ENCODE results near the gene FHIT.

FHIT gene

GRCh38 chr3:60238550-60238949 is 1012.7 kb downstream of the FHIT start:
- no peak for TF ChIP-seq POLR2AphosphoS5 (IDR thresholded peaks at IDR 0.05; ENCODE audit: low read depth, low read length)
- no peak for TF ChIP-seq POLR2A (IDR thresholded peaks at IDR 0.05; ENCODE audit: low read depth, low read length)
- TF ChIP-seq TAF1 (IDR thresholded peaks at IDR 0.05; ENCODE audit: borderline replicate concordance, low read depth, low read length): no peak
- FAIRE-seq: no peak
- DNase-seq (ENCODE audit: insufficient read length): no peak

DNA sequence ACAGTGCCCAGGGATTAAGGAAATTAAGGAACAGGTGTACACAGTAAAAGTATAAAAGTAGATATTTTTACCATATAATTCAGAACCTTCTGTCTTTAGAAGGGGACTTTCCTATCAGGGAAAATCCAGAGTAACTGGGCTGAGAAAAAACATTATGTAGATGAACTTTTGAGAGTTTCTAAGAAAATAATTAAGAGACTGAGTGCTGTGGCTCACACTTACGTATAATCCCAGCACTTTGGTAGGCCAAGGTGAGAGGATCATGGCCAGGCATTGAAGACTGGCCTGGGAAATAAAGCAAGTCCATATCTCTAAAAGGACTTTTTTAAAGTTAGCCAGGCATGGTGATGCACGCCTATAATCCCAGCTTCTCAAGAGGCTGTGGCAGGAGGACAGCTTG is 1021.8 kb downstream of the FHIT start:
- TF ChIP-seq TAF1 (IDR thresholded peaks at IDR 0.05; ENCODE audit: borderline replicate concordance, low read depth, low read length) (no peak), POLR2A (IDR thresholded peaks at IDR 0.05; ENCODE audit: low read depth, low read length) (no peak), POLR2AphosphoS5 (IDR thresholded peaks at IDR 0.05; ENCODE audit: low read depth, low read length) (no peak)
- no peak for FAIRE-seq
- DNase-seq (ENCODE audit: insufficient read length): no peak

DNA sequence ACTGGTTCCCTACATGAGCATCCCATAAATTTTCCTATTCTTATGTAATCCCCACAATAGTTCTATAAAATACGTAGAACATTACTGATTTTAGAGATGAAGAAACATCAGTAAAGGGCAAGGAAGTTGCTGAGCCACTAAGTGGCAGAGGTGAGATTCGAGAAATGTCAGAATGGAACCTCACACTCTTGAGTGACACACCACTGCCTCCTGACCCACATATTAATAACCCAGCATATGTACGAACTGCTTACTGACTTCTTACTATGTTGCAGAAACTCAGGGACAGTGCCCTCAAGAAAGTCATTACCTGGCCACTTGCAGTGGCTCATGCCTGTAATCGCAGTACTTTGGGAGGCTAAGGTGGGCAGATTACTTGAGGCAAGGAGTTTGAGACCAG is 1022.4 kb downstream of the FHIT start:
- no peak for FAIRE-seq
- no peak for TF ChIP-seq TAF1 (IDR thresholded peaks at IDR 0.05; ENCODE audit: borderline replicate concordance, low read depth, low read length)
- TF ChIP-seq POLR2AphosphoS5 (IDR thresholded peaks at IDR 0.05; ENCODE audit: low read depth, low read length): no peak
- TF ChIP-seq POLR2A (IDR thresholded peaks at IDR 0.05; ENCODE audit: low read depth, low read length): no peak
- no peak for DNase-seq (ENCODE audit: insufficient read length)

- no peak for TF ChIP-seq POLR2AphosphoS5 (IDR thresholded peaks at IDR 0.05; ENCODE audit: low read depth, low read length)
- TF ChIP-seq TAF1 (IDR thresholded peaks at IDR 0.05; ENCODE audit: borderline replicate concordance, low read depth, low read length): no peak
- no peak for TF ChIP-seq POLR2A (IDR thresholded peaks at IDR 0.05; ENCODE audit: low read depth, low read length)
- DNase-seq (ENCODE audit: insufficient read length) (no peak), FAIRE-seq (no peak)
Observed at GRCh38 chr3:60226912-60227311, 1024.3 kb downstream of the FHIT start.

GRCh38 chr3:60225848-60226247 is 1025.4 kb downstream of the FHIT start:
- DNase-seq (ENCODE audit: insufficient read length) (no peak), FAIRE-seq (no peak)
- no peak for TF ChIP-seq POLR2AphosphoS5 (IDR thresholded peaks at IDR 0.05; ENCODE audit: low read depth, low read length)
- TF ChIP-seq POLR2A (IDR thresholded peaks at IDR 0.05; ENCODE audit: low read depth, low read length): no peak
- no peak for TF ChIP-seq TAF1 (IDR thresholded peaks at IDR 0.05; ENCODE audit: borderline replicate concordance, low read depth, low read length)

DNA sequence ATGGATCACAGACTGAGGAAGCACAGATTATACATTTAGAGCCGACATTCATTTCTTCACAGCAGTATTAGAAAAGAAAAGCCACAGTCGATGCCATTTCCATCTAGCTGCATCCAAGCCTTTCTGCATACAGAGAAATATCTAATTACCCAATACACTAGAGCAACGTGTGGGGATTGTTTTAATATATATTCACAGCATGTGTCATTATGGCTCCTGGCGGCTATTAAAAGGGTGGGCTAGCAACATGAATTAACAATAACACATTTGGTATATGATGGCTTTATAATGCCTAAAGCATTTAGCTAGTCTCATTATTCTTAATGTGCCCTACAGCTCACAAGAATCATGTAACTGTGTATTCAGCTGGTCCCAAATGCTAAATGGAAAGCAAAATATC is 1030.5 kb downstream of the FHIT start:
- TF ChIP-seq POLR2AphosphoS5 (IDR thresholded peaks at IDR 0.05; ENCODE audit: low read depth, low read length): no peak
- TF ChIP-seq TAF1 (IDR thresholded peaks at IDR 0.05; ENCODE audit: borderline replicate concordance, low read depth, low read length): no peak
- no peak for TF ChIP-seq POLR2A (IDR thresholded peaks at IDR 0.05; ENCODE audit: low read depth, low read length)
- FAIRE-seq (no peak), DNase-seq (ENCODE audit: insufficient read length) (no peak)

DNA sequence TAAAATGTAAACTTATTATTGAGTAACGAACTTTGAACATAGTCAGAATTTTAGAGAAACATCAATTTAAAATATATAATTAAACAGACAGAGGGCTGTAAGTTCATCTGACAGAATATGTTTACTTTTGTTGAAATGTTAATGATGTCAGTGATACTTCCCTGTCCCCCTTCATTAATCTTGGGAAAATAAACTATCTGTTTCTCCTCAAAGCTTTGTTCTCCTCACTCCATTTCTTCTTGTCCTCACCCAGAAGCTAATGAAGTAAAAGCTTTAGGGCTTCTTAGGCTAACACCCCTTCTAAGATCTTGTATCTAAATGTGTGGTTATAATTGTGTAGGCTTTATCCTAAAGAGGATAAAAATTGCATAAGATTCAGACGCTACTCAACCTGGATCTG is 1031.8 kb downstream of the FHIT start:
- DNase-seq (ENCODE audit: insufficient read length) (no peak), FAIRE-seq (no peak)
- no peak for TF ChIP-seq POLR2AphosphoS5 (IDR thresholded peaks at IDR 0.05; ENCODE audit: low read depth, low read length)
- no peak for TF ChIP-seq POLR2A (IDR thresholded peaks at IDR 0.05; ENCODE audit: low read depth, low read length)
- no peak for TF ChIP-seq TAF1 (IDR thresholded peaks at IDR 0.05; ENCODE audit: borderline replicate concordance, low read depth, low read length)

GRCh38 chr3:60217156-60217911 is 1033.9 kb downstream of the FHIT start:
- FAIRE-seq (no peak), DNase-seq (ENCODE audit: insufficient read length) (no peak)
- TF ChIP-seq TAF1 (IDR thresholded peaks at IDR 0.05; ENCODE audit: borderline replicate concordance, low read depth, low read length) (no peak), POLR2AphosphoS5 (IDR thresholded peaks at IDR 0.05; ENCODE audit: low read depth, low read length) (no peak), POLR2A (IDR thresholded peaks at IDR 0.05; ENCODE audit: low read depth, low read length) (no peak)

GRCh38 chr3:60216462-60217075 is 1034.7 kb downstream of the FHIT start:
- no peak for DNase-seq (ENCODE audit: insufficient read length)
- TF ChIP-seq POLR2A (IDR thresholded peaks at IDR 0.05; ENCODE audit: low read depth, low read length) (no peak), POLR2AphosphoS5 (IDR thresholded peaks at IDR 0.05; ENCODE audit: low read depth, low read length) (no peak), TAF1 (IDR thresholded peaks at IDR 0.05; ENCODE audit: borderline replicate concordance, low read depth, low read length) (no peak)

DNA sequence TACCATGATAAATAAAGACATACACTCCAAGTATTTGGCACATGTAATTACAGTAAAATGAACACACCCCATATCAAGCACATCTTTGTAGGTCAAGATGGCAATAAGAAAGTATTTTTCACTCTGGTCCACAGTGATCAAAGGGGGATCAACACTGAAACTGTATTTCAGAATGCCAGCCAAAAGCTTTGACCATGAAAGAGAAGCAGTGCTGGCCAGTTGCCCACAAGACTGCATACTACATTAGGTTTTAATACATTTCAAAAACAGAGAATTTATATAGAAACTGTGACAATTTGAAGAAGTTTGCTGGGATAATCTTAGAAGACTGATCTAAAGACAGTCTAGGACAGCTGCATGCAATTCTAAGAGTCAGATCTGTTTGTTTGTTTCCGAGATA is 1035.3 kb downstream of the FHIT start:
- FAIRE-seq (no peak), DNase-seq (ENCODE audit: insufficient read length) (no peak)
- TF ChIP-seq TAF1 (IDR thresholded peaks at IDR 0.05; ENCODE audit: borderline replicate concordance, low read depth, low read length) (no peak), POLR2A (IDR thresholded peaks at IDR 0.05; ENCODE audit: low read depth, low read length) (no peak), POLR2AphosphoS5 (IDR thresholded peaks at IDR 0.05; ENCODE audit: low read depth, low read length) (no peak)

More at GRCh38 chr3:60216462-60217075, 1034.7 kb downstream of the FHIT start:
- no peak for FAIRE-seq

DNA sequence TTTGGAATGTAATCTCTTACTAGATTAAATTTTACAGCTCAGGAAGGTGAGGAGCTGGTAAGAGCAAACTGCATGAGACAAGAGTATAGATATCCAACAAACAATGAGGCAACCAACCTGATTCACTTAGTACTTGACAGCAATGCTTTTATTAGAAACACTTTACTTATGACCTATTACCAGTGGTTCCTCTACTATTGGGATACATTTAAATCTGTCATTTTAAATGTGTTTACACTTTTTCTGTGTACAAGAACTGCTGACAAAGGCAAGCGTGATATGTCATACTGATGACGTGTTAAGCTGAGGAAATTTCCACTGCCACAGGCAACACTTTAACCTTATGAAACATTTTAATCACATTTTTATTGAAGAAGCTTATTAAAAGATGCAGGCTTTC is 1043.3 kb downstream of the FHIT start:
- FAIRE-seq (no peak), DNase-seq (ENCODE audit: insufficient read length) (no peak)
- no peak for TF ChIP-seq TAF1 (IDR thresholded peaks at IDR 0.05; ENCODE audit: borderline replicate concordance, low read depth, low read length)
- TF ChIP-seq POLR2AphosphoS5 (IDR thresholded peaks at IDR 0.05; ENCODE audit: low read depth, low read length): no peak
- TF ChIP-seq POLR2A (IDR thresholded peaks at IDR 0.05; ENCODE audit: low read depth, low read length): no peak

DNA sequence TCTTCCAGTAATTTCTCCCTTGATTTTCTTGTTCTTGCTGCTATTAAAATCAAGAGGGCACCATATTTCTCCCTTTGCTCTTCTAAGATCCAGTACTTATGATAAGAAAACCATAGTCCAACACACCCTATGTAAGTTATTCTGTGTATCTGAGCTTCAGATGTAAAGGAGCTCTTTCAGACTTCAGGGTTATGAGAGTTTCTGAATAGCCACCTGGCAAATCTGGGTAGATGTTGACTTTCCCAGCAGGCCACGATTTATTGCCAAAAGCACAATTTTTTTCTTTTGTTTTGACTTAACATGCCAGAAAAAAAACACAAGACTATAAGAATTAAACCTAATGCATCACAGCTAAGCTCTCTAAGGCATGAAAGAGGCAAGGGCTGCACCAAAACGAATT is 1045.0 kb downstream of the FHIT start:
- TF ChIP-seq TAF1 (IDR thresholded peaks at IDR 0.05; ENCODE audit: borderline replicate concordance, low read depth, low read length): no peak
- TF ChIP-seq POLR2AphosphoS5 (IDR thresholded peaks at IDR 0.05; ENCODE audit: low read depth, low read length): no peak
- no peak for TF ChIP-seq POLR2A (IDR thresholded peaks at IDR 0.05; ENCODE audit: low read depth, low read length)
- FAIRE-seq (no peak), DNase-seq (ENCODE audit: insufficient read length) (no peak)

Measured in GM12892 (cell line).